BE2C (cell line): ENCODE data around the gene EIF4B.

ENCODE experiments used
- DNase-seq: peaks from one replicate; pipeline ENCODE4 v3.0.0-alpha.2; 2020
- H3K27me3 ChIP-seq: fragments of 250-450 bp; sonication (Bioruptor Pico); 2 replicates; pipeline ENCODE4 v1.5.1; 2020; ENCODE audit warnings: mild to moderate bottlenecking
- H3K36me3 ChIP-seq: fragments of 250-450 bp; sonication (Bioruptor Pico); 2 replicates; pipeline ENCODE4 v1.5.1; 2020; ENCODE audit warnings: mild to moderate bottlenecking
- H3K4me1 ChIP-seq: fragments of 250-450 bp; sonication (Bioruptor Pico); 2 replicates; pipeline ENCODE4 v1.5.1; 2020
- H3K4me3 ChIP-seq: 2 replicates; pipeline ENCODE4 v1.5.1; 2011; ENCODE audit warnings: low read depth, low read length
- H3K9me3 ChIP-seq: fragments of 250-450 bp; sonication (Bioruptor Pico); 2 replicates; pipeline ENCODE4 v1.5.1; 2020
- CTCF ChIP-seq: IDR thresholded peaks from 2 replicates; pipeline ENCODE4 v1.5.1; 2012; ENCODE audit warnings: mild to moderate bottlenecking, low read depth, low read length

EIF4B gene

GRCh38 chr12:53086361-53086760 lies 80.1 kb downstream of the EIF4B start:
- no peak for DNase-seq

GRCh38 chr12:53090105-53090504 lies 83.8 kb downstream of the EIF4B start:
- TF ChIP-seq CTCF: no peak

More at GRCh38 chr12:53086361-53086760, 80.1 kb downstream of the EIF4B start:
- no peaks in the 10 kb centered on the region for H3K9me3 ChIP-seq
- H3K36me3 ChIP-seq: no peaks in the 10 kb centered on the region
- H3K4me3 ChIP-seq: no peak overlapping the region
- H3K4me1 ChIP-seq: no peaks in the 10 kb centered on the region
- no peak for TF ChIP-seq CTCF
- H3K27me3 ChIP-seq: peaks cover 4% of the 10 kb centered on the region; the same call in 1 of the 2 replicates

GRCh38 chr12:53090554-53090953 lies 84.3 kb downstream of the EIF4B start:
- no peak overlapping the region for H3K4me3 ChIP-seq

More at GRCh38 chr12:53090105-53090504, 83.8 kb downstream of the EIF4B start:
- DNase-seq: no peak
- Histone ChIP-seq H3K4me1 (no peaks in the 10 kb centered on the region), H3K36me3 (no peaks in the 10 kb centered on the region), H3K27me3 (peaks cover 4% of the 10 kb centered on the region; the same call in 1 of the 2 replicates), H3K9me3 (no peaks in the 10 kb centered on the region), H3K4me3 (no peak overlapping the region)

GRCh38 chr12:53091756-53092155 lies 85.5 kb downstream of the EIF4B start:
- Histone ChIP-seq H3K4me1 (no peaks in the 10 kb centered on the region), H3K9me3 (no peaks in the 10 kb centered on the region), H3K27me3 (no peaks in the 10 kb centered on the region), H3K36me3 (no peaks in the 10 kb centered on the region), H3K4me3 (no peak overlapping the region)
- DNase-seq: no peak
- no peak for TF ChIP-seq CTCF

More at GRCh38 chr12:53090554-53090953, 84.3 kb downstream of the EIF4B start:
- H3K9me3 ChIP-seq: no peaks in the 10 kb centered on the region
- no peak for TF ChIP-seq CTCF
- H3K36me3 ChIP-seq: no peaks in the 10 kb centered on the region
- H3K4me1 ChIP-seq: no peaks in the 10 kb centered on the region
- peaks cover 4% of the 10 kb centered on the region; the same call in 1 of the 2 replicates for H3K27me3 ChIP-seq
- DNase-seq: no peak
